HTR-8/SVneo (cell line): Measurements from ENCODE around the gene BDKRB2.
A peak's percentile ranks its signal among the peaks of the same experiment; 100 is the strongest.

Source experiments
- DNase-seq: peaks from one replicate; pipeline ENCODE4 v3.0.0; 2011; ENCODE audit warnings: low spot score, mixed read lengths; ENCODE audit not compliant: insufficient read length
- FAIRE-seq: peaks from 2 replicates; lab custom pipeline; 2011; peaks lifted over from hg19 to GRCh38; lab: Jason Lieb, UNC

The BDKRB2 gene

DNA sequence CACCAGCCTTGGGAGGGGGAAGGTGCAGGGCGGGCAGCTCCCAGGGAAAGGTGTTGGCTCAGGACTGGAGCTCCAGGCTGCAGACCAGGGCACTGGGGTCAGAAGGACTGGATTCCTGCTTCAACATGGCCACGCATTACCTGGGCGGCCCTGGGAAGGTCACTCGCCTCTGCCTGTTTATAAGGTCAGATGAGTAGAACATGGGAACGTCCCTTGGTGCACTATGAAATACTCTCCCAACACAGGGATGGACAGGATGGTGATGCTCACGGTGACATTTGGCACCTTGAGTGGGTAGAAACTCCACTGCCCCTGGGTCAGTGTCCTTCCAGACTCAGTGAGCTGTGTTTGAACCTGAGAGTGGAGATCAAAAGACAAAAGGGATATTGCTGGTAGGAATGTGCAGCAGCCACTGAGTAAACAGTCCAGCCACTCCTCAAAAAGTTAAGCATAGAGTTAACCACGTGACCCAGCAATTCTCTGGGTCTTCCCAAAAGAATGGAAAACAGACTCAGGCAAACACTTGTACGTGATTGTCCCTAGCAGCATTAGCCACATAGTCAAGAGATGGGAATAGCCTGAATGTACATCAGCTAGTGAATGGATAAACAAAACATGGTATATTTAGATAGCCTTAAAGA is 9.1 kb upstream of the BDKRB2 start:
- DNase-seq (no peak), FAIRE-seq (no peak)

DNA sequence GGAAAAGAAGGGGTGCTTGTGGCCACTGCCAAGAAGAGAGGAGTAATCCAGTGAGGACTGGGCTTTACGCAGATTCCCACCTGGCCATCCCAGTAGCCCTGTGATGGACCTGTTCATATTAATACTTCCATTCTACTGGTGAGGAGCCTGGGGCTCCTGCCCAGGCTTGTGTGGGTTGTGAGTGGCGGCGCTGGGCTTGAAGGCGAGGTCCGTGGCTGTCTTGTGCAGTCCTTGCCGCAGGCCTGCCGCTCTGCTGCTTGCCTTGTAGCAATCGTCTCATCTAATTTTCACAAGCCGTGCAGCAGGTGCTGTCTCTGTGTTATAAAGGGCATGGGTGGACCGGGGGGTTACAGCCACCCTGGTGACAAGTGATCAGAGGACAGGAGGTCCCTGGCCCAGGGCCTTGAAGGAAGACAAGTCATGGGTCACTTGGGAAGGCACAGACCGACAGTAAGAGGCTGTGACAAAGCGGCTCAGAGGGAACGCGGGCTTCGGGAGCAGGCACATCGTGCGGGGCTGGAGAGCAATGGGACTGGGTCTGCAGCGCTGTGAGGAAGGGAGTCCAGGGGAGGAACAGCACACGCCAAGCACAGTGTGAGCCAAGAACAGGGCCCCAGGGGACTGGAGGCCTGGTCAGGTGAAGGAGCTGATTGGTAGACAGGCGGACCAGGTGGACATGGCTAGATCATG is 7.3 kb upstream of the BDKRB2 start:
- FAIRE-seq (no peak), DNase-seq (no peak)

DNA sequence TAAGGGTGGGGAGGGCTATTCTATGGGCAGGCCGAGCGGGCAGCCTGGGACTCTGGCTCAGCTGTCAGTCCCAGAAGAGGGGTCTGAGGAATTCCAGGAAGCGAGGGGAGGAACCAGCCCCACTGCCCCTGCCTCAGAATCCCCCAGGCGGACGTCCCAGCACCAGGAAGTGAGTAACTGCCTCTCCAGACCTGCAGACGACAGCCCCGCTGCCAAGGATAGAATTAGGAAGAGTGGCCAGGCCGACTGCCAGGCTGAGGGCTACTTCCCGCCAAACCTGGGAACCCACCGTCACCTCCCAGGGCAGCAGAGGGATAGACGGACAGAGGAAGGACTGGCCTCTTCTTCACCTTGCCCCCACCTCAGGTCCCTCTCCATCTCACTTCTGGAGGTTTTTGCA is 6.7 kb upstream of the BDKRB2 start:
- FAIRE-seq (no peak), DNase-seq (no peak)

DNA sequence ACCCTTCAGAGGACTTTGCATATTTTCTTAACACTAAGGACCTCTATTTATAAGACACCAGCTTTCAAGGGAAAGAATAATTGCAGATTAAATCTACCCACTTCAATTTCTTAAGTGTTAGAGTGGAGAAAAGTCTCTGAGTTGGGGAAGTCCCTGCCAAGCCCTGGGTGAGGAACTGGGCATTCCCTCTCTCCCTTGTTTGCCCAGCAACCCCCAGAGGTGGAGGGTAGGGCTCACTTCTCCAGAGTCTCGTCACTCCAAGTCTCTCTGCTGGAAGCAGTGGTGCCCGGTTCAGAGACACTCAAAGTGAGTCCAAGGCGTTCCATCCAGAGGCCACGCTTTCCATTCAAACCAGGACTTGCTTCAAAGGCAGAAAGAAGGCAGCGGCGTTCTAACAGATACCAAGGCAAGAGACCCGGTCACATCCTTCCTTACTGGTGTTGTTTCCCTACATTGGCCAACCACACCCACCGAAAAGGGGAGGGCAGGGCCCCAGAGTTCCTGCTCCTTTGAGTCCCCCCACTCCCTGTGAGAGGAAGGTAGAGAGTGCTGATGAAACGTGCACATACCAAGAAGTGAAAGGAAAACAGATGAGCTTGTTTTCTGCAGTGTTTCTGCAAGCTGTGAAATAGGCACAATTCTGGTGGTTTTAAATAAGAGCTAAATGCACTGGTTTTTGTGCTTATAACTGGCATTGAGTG is 6.1 kb upstream of the BDKRB2 start:
- no peak for DNase-seq

DNA sequence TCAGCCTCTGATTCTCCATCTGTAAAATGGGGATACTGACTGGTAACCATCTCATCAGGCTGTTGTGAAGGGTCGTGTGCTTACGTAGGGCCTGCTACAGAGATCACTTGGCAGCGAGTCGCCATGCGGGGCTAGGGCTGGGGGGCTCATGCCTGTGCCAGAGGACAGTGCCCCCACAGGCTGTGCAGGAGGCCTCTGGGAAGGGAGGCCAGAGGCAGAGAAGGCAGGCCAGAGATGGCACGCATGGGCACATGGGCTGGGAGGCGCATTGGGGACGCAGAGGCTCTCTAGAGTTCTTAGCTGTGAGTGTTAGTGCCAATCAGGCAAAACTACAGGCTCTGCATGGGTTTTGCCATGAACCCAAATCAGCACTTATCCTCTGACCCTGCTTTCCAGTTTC is 3.5 kb upstream of the BDKRB2 start:
- DNase-seq (no peak), FAIRE-seq (no peak)

More for the DNA sequence above, 6.1 kb upstream of the BDKRB2 start:
- FAIRE-seq = no peak

DNA sequence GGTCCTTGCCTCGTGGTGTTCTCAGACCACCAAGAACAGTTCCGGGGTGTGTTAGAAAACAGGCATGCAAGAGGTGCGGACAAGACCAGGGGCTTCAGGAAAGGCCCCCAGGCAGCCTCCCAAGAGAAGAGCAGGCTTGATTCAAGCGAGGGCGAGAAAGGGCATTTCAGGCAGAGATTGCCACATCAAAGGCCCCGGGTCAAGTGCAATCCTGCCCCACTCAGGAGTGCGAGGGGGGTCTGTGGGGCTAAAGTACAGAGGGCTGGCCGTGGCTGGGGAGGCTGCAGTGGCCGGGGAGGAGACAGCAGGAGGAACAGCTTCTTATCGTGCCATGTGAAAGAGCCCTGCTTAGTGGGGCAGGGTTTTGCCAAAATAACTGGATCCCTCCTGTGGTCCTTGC is 2.7 kb upstream of the BDKRB2 start:
- no peak for FAIRE-seq
- DNase-seq = no peak

DNA sequence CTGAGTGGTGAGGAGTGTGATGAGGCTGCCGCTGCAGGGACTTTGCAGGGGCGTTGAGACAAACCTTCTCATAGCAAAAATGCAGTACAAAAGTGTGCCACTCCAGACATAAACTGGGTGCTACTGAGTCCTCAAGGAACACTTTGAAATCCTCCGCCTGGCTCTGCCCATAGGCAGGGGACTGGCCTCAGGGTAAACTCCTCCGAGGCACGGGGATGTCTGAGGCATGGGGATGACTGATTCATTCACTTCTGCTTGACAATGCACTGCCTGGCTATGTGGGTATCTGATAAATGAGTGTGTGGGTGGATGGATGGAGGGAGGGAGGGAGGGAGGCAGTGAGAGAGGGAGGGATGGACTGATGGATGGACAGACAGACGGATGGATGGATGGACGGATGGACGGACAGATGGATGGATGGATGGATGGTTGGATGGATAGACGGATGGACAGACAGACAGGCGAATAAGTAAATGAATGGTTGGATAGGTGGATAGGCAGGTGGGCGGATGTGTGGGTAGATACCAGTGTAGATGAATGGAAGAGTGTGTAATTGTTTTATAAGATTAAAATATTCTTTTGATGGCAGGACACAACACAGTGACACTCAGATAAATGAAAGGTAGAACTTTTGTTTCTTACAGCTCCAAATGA is 2.1 kb upstream of the BDKRB2 start:
- peak; percentile 41 for DNase-seq

DNA sequence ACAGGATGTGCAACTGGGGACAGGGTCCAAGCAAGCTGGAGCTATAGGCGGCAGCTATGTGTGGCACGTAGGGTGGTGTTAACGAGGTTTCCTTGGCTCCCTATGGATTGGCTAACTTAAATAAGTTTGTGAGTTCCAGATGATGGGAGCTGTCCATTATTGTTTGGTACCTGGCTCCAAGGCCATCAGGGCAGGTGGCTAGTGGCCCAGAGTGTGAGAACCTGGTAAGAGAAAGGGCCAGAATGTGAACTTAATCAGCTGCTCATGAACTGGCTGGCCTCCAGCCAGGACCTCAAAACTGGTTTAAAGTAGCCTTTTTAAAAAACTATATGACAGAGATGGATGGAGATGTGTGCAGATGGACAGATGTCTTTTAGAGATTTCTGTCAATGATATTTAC is 1.5 kb upstream of the BDKRB2 start:
- FAIRE-seq (peak; percentile 38), DNase-seq (no peak)

More for the DNA sequence above, 2.1 kb upstream of the BDKRB2 start:
- peak; percentile 87 for FAIRE-seq

DNA sequence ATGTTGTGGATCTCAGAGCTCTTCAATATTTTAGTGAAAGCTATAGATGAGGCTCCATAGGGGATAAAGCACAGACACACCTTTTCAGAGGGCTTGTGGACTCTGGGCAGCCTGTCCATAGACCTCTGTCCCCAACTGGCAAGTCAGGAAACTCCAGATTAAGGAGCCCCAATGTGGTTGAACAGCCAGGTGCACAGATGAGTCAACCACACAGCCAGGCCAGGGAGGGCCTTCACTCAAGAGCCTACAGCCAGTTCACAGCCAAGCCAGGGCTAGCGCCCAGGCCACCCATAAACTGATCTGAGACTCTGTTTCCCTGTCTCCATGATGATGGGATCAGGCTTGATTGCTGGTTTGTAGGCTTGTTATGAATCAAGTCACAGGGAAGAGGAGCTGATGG is 1.0 kb upstream of the BDKRB2 start:
- DNase-seq = no peak
- FAIRE-seq = no peak

DNA sequence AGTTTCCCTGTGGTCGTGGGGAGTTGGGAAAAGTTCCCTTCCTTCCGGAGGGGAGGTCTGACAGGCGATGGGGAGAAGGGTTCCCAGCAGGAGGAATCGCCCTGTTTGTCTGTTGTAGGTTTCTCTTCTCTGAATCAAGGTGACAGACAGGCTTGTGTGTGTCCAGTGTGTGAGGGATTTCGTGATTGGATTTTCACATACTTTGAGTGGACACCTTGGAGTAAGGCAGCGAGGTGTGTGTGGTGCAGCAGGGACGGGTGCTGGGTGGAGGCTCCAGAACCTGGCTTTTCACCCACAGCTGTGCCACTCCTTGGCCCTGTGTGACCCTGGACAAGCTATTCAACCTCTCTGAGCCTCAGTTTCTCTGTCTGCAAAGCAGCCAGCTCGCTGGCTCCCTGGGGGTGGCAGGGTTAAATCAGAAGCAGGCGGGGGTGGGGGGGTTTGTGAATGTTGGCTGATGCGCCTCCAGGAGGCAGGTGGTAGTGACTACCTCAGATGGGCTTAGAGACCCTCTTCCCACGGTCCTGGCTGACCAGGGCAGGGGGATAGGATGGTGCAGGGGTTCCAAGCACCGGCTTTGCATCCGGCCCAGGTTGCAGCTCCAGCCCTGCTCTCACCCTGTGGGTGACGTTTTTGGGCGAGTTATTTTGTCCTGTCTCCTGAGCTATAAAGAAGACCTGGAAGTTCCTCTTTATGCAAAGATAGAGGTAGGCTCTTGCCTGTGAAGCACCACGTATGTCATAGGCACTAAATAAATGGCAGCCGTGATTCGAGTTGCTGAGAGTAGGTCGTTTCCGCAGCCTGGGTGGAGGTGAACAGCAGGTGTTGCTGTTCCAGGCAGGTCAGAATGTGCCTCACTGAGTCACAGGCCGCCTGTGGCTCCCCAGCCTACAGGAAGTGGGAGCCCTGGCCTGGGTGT is 679 bp downstream of the BDKRB2 start:
- no peak for DNase-seq

DNA sequence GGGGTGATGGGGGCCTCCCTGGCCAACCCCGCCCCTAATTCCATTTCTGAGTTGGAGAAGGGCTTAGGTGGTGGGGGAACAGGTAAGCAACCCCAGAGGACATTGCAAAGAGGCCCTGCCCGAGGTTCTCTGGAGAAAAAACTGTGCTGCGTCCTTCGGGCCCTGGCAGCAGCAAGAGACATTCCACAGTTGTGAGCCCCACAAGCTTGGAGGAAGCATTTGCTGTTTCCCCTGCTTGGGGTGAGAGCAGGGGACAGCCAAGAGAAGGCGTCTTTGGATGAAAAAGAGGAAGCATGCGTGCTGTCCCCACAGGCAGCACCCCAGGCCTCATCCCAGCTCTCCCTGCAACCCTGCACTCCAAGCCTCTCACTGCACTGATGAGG is 1.3 kb downstream of the BDKRB2 start:
- DNase-seq (no peak), FAIRE-seq (no peak)

More for the DNA sequence above, 679 bp downstream of the BDKRB2 start:
- peak; percentile 44 for FAIRE-seq

DNA sequence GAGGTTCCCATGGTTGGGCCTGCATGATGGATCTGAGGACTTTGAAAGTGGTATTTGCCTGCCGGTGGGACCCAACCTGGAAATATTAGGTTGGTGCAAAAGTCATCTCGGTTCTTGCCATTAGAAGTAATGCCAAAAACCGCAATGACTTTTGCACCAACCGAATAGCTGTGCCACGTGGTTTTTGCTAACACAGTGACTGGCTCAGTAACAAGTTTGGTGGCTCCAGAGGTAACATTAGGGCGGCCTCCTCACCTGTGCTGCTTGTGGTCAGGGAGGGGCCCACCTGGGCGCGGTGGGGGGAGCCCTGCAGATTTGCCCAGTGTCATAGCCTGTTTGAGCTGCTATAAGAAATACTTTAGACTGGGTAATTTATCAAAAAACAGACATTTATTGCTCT is 1.8 kb downstream of the BDKRB2 start:
- no peak for DNase-seq
- no peak for FAIRE-seq

DNA sequence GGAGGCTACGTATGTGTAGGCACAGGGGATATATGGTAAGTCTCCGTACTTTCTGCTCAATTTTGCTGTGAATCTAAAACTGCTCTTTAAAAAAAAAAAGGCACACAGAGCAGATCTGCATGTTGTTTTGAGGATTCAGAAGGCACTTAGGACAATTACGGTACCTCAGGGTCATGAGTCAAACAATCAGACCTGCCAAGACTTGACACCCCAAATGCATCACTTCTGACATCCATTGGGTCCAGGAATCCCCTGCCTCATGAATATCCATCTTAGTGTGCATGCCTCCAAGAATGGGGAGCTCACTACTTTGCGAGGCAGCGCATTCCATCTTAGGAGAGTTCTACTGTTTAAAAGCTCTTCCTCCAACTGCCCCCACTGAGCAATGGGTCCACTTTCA is 3.0 kb downstream of the BDKRB2 start:
- no peak for FAIRE-seq
- DNase-seq = no peak

DNA sequence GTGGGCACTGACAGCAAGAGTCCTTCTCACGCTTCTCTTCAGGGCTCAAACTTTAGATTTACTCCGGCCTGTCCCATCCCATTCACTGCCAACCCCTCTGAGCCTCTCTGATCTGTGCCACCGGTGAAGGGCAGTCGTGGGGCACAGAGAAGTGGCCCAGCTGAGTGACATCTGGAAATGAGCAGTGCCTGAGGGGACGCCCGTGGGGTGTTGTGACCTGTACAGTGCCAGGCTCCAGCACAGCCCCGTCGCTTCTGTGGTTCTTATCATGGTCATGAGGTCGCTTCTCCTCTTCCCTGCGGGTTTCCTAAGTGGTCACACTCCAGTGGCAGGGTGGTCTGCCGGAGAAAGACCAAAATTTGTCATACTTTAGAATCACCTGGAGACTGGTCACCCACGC is 4.1 kb downstream of the BDKRB2 start:
- FAIRE-seq = no peak
- DNase-seq = no peak

DNA sequence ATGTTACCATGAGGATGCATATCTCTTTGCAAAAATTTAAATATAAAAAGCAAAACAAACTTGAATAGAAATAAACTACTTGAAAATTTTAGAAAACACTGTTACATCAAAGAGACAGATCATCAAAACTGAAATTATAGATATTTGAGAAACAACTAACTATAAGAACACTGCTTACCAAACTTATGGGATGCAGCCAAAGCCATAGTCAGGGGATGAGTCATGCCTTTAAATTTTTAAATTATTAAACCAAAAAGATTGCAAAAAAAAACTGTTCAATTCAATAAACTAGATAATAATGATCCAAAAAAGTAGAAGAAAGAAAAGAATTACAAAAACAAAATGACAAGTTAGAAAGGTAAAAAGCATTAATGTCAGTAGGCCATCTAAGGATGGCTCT is 7.5 kb downstream of the BDKRB2 start:
- no peak for DNase-seq
- no peak for FAIRE-seq

DNA sequence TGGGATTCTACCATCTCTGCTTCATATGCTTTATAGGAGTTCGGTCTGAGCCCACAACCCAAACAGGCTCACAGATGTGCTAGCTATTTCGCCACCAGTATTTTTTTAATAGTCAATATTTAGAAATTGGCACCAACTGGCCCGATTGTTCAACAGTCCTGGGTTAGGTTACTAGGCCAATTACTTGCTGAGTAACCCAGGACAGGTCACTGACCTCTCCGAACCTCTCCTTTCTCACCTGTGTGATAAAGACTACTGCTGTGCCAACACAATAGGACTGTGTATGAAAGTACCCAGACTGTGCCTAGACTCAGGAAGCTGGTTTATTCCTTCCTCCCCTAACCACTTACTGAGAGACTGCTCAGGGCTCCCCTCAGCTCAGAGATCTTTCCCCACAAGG is 8.3 kb downstream of the BDKRB2 start:
- no peak for DNase-seq
- no peak for FAIRE-seq

DNA sequence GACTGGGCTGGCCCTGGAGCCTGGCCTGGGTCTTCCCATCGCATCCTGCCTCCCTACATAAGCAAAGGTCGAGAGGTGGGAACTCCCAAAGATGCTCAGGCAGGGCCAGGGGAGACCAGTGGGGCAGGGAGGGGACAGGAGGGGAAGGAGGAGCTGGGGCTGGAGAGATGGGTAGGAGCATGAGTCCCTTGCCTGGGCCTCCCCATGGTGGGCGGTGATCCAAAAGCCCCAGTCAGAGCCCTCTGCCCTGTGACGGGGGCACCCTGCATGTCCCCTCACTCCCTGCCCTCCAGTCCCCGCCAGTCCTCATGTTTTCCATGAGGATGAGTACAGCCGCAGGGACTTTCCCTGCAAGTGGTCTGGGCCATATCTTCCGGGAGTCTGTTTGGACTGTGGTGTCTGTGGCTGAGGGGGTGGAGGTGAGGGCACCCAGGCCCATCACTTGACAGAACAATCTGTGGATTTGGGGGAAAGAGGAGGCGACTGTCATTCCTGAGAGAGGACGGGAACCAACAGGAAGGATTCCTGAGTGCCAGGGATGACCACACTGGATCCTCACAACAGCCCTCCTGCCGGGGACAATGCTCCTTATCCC is 9.3 kb downstream of the BDKRB2 start:
- DNase-seq (no peak), FAIRE-seq (no peak)

DNA sequence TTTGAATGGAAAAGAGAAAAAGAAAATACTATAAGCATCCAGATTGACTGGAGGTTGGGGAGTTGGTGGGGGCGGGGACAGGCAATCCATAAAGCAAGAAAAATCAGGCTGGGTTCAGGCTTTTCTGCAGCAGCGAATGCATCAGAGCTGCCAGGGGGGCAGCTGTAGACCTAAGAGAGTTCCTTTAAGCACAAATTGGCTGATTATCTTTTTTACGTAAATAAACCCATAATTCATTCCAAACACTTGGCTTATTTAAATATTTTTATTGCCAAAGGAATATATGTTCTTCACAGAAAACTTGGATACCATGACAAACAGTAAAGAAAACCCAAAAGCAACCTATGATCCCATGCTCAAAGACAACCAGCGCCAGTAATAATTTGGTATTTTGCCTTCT is 10.2 kb downstream of the BDKRB2 start:
- DNase-seq (no peak), FAIRE-seq (no peak)

DNA sequence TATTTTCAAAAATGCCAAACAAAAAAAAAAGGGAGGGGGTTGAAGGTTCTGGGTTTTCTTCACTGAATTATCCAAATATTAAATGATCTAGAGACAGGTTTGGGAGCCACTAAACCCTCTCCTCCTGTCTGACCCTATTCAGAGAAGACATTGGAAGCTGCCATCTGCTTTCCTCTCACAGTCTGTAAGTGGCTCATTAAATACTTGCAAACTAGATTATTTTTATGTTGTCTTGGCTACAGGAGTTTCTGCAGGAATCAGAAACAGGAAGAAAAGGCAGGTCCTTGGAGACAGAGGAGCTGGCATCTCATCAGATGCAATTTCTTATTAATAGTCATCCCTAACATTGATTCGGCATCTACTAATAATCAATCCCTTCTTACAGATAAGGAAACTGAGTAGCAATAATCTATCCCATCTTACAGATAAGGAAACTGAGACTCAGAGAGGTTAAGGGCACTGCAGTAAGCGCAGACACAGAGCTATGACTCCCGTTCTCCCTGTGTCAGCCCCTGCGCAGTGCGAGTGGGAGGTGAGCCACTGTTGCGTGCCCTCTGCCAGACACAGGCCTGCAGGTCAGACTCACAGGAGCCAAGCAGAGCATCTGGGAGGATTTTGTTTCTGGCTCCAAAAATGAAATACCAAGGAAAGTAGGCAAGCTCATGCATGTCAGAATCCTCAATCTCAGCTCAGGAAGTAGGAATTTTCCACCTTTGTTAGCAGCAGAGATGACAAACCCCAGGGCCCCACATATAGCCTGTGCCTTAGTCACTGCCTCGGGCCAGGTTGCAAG is 11.0 kb downstream of the BDKRB2 start:
- DNase-seq = no peak
- no peak for FAIRE-seq
